Mucosa of descending colon (tissue), 3 donors: Measurements from ENCODE around the gene TSKU. TPM values are rescaled to one million over a fixed set of nuclear protein-coding genes. Genes with fewer than 3 reads are reported as not detected.
"Not testable (repeated sequence)": the region's sequence is repeated elsewhere in the genome, so short reads cannot be mapped to it uniquely, and the experiment has no call there.

Experiments used
- ATAC-seq: fragments of 200-7000 bp; cut with Tn5 transposase; one replicate; pipeline ENCODE4 v1.9.1; 2020; ENCODE audit warnings: mild to moderate bottlenecking, moderate library complexity
- DNase-seq, 3 donors: peaks; one replicate each; pipeline ENCODE4 v3.0.0-alpha.2; 2020
- H3K36me3 ChIP-seq: fragments of 200-600 bp; one replicate; pipeline ENCODE4 v1.8.0; 2021; ENCODE audit warnings: low read depth, mild to moderate bottlenecking
- H3K4me1 ChIP-seq: fragments of 200-600 bp; one replicate; pipeline ENCODE4 v1.8.0; 2021; ENCODE audit warnings: low read depth, mild to moderate bottlenecking
- H3K4me3 ChIP-seq: fragments of 200-600 bp; one replicate; pipeline ENCODE4 v1.8.0; 2021; ENCODE audit warnings: mild to moderate bottlenecking
- H3K9me3 ChIP-seq: fragments of 200-600 bp; one replicate; pipeline ENCODE4 v1.8.0; 2021; ENCODE audit warnings: mild to moderate bottlenecking
- intact Hi-C, 2 donors: fragments of 100-400 bp; cut with DNase I in 1 of 2; cut with micrococcal nuclease in 1 of 2; formaldehyde crosslinking; loops; one replicate each; pipeline versions ENCODE4 v1.11.0 to v1.11.1; 2022; cut with DNase I, micrococcal nuclease
- long read RNA-seq, 2 donors: library from polyadenylated mRNA; unstranded; transcript quantifications; one replicate each; pipeline ENCODE4 v2.0.0, GENCODE V29; 2019 to 2021
- total RNA-seq, 3 donors: library from RNA; stranded (reverse); fragmentation: NEBNext Ultra II Directional in 2 of 3; extraction: Animal tissue kit (Norgen Biotek cat#: 25700) in 2 of 3; gene quantifications; one replicate each; pipeline versions ENCODE4 v1.2.1 to v1.2.4, GENCODE V29; 2021 to 2023
- TF ChIP-seq, protein P1 (sequence below): fragments of 200-600 bp; IDR thresholded peaks from one replicate; pipeline ENCODE4 v1.8.0; 2022; ENCODE audit warnings: antibody characterized with exemption, mild to moderate bottlenecking
- donor health status: DM: no; HTN: no; CAD: no; lungs with moderate emphysema.
- donor health status: DM: no; HTN: no; CAD: no.
- donor health status: DM: no; HTN: yes; CAD: no.

The TSKU gene, protein sequence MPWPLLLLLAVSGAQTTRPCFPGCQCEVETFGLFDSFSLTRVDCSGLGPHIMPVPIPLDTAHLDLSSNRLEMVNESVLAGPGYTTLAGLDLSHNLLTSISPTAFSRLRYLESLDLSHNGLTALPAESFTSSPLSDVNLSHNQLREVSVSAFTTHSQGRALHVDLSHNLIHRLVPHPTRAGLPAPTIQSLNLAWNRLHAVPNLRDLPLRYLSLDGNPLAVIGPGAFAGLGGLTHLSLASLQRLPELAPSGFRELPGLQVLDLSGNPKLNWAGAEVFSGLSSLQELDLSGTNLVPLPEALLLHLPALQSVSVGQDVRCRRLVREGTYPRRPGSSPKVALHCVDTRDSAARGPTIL
- total RNA-seq = 10 to 100 TPM; 21.5 to 42.9 (median 41.8) TPM
- long read RNA-seq, donor 1, transcript TSKU-201 (2 exons, 2,712 nt) = major isoform, 38 of 50 reads
- long read RNA-seq, donor 1, partial matches to known transcripts = 0 of 50 reads
- long read RNA-seq, donor 1, other reads (novel, unspliced or antisense) = 11 of 50 reads
- long read RNA-seq, donor 2, transcript TSKU-201 (2 exons, 2,712 nt) = major isoform, 38 of 42 reads
- long read RNA-seq, donor 2, partial matches to known transcripts = 4 of 42 reads
- long read RNA-seq, donor 2, other reads (novel, unspliced or antisense) = 0 of 42 reads

DNA sequence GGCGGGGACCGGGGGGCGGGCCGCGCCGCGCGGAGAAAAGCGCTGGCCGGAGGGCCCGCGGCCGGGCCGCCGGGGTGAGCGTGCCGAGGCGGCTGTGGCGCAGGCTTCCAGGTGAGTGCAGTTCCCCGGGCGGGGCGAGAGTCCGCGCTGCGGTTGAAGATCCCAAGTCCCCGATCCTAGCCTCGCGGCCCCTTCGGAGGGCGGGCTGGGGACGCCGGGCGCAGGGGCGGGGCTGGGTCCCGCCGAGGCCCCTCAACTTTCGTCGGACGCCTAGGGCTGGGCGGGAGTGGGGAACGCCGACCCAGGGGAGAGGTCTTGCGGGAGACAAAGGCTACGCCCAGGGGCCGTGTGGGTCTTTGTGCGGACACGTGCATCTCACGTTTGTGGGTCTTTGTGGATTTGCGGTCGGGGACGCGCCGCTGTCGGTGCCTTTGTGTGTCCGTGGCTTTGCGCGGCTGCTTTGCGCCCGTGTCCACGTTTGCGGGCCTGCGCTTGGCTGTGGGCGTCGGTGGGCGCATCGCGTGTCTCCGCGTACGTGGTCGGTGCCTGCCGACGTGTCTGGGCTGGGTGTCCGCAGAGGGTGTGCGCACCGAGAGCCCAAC, at the start of gene TSKU:
Gene TSKU, plus strand, starts transcription at position 63 of the 602 bp plus-strand sequence. CDS start 12,261 bp downstream, outside the sequence.
- peak in 2 of 3 donors; percentile 46 to 68 for DNase-seq
- intact Hi-C loops = no loop called here
- ATAC-seq = peak; percentile 21

DNA sequence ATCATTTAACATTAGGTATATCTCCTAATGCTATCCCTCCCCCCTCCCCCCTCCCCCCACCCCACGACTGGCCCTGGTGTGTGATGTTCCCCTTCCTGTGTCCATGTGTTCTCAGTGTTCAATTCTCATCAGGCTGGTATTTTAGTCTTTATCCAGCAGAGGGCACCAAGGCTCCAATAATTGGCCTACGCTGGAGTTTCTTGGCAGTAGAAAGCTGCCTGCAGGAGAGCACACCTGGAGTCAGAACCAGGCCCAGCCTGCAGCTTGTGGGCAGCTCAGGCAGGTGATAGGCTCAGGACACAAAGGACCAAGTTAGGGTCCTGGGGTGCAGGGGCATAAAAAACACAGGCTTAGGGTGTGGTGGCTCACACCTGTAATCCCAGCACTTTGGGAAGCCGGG, 49.2 kb upstream of the TSKU start:
- intact Hi-C loops = loop anchor here (5.0 to 10.0 kb wide), 2 partner anchors 63 to 181 kb away; no protein-coding TSS in a partner anchor
- not testable (repeated sequence) for H3K36me3 ChIP-seq, H3K4me1 ChIP-seq, H3K4me3 ChIP-seq, H3K9me3 ChIP-seq
- ATAC-seq (peak; percentile 93), DNase-seq (peak in 2 of 3 donors; percentile 44 to 47)

More for the DNA sequence above, at the start of gene TSKU:
- Histone ChIP-seq H3K36me3 (no peaks in the 10 kb centered on the region), H3K4me1 (peaks cover 25% of the 10 kb centered on the region), H3K4me3 (peak within 1 kb of the TSS; percentile 51), H3K9me3 (no peaks in the 10 kb centered on the region)
- TF ChIP-seq, protein P1, sequence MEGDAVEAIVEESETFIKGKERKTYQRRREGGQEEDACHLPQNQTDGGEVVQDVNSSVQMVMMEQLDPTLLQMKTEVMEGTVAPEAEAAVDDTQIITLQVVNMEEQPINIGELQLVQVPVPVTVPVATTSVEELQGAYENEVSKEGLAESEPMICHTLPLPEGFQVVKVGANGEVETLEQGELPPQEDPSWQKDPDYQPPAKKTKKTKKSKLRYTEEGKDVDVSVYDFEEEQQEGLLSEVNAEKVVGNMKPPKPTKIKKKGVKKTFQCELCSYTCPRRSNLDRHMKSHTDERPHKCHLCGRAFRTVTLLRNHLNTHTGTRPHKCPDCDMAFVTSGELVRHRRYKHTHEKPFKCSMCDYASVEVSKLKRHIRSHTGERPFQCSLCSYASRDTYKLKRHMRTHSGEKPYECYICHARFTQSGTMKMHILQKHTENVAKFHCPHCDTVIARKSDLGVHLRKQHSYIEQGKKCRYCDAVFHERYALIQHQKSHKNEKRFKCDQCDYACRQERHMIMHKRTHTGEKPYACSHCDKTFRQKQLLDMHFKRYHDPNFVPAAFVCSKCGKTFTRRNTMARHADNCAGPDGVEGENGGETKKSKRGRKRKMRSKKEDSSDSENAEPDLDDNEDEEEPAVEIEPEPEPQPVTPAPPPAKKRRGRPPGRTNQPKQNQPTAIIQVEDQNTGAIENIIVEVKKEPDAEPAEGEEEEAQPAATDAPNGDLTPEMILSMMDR = no peak

DNA sequence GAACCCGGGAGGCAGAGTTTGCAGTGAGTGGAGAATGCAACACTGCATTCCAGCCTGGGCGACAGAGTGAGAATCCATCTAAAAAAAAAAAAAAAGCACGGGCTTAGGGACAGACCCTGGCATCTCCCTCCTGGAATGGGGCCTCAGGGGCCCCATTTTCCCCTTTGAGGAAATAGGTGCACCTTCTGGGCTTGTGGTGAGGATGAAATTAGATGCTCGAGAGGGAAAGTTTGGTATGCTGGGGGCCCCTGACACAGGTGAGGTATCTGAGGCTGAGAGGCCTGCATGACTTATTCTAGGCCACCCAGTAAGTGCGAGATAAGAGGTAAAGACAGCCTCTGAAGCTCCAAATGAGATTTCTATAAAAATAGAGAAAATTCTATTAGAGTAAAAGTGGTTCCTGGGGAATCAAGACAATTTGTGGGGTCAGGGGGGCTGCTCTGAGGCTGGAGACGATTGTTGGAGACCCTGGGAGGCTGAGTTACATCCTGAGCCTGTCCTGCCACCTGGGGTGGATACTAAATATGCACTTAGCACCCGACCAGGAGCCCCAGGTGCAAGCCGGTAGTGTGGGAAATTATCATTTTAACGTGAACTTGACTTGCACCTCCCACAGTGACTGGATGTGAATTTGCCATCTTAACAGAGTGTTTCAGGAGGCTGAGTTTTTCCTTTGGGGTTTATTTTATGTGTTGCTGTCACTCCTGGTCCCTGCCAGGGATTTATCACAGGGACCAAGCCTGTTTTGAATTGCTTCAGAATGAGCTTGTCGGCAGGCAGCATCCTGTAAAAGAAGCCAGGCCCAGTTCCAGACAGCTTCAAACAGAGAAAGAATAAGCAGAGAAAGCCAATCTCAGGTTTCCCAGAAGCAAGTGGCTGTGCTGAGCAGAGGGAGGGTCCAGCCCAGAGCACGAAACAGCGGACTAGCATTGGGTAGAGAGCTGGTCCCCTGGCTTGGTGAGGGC, 48.4 kb upstream of the TSKU start:
- no peaks in the 10 kb centered on the region for H3K9me3 ChIP-seq
- H3K36me3 ChIP-seq = no peaks in the 10 kb centered on the region
- TF ChIP-seq, protein P1 = no peak
- no peaks in the 10 kb centered on the region for H3K4me1 ChIP-seq
- no peak for ATAC-seq
- no peak overlapping the region for H3K4me3 ChIP-seq
- intact Hi-C loops = loop anchor here (5.0 to 10.0 kb wide), 2 partner anchors 63 to 180 kb away; no protein-coding TSS in a partner anchor
- DNase-seq = no peak

DNA sequence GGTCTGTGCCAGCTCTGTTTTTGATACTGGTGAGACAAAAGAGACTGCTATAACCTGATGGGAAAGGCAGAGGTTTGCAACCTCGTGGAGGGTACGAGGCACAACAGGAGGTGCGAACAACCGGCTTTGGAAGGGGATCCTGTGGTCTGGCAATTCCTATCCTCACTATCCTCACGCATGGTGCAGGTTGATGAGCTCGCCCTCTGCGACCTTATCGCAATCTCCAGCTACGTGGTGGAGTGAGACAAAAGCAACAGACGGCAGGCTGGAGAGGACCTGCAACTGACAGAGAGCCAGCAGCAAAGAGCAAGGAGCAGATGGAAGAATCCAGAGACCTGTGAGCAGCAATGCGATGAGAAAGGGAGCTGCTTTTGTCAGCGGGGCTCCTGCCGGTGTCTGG, 47.3 kb upstream of the TSKU start:
- Histone ChIP-seq H3K4me3 (no peak overlapping the region), H3K4me1 (no peaks in the 10 kb centered on the region), H3K9me3 (no peaks in the 10 kb centered on the region), H3K36me3 (no peaks in the 10 kb centered on the region)
- DNase-seq = no peak
- intact Hi-C loops = loop anchor here in 1 of 2 donors (10.0 kb wide), 1 partner anchor 179 kb away; no protein-coding TSS in a partner anchor
- TF ChIP-seq, protein P1 = no peak
- no peak for ATAC-seq

DNA sequence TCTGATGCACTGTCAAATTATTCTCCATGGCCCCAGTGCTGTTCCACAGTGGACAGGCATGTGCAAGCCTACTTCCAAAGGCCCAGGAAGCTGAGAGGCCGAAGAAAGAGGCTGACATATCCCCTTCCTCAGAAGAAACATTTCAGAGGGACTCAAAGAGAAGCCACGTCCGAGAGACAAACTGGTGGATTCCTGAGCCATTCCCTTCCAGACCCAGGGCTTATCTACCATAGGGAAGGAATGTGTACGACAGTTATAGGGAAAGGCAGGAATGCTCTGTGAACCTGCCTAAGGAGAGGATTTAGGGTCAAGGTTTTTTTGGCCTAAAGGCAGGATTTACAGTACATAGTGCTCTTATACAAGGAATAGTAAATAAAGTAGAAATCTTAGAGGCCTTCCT, 46.9 kb upstream of the TSKU start:
- intact Hi-C loops = loop anchor here in 1 of 2 donors (10.0 kb wide), 1 partner anchor 179 kb away; no protein-coding TSS in a partner anchor
- TF ChIP-seq, protein P1 = no peak
- DNase-seq (no peak), ATAC-seq (no peak)
- H3K36me3 ChIP-seq = no peaks in the 10 kb centered on the region
- no peaks in the 10 kb centered on the region for H3K4me1 ChIP-seq
- H3K4me3 ChIP-seq = no peak overlapping the region
- no peaks in the 10 kb centered on the region for H3K9me3 ChIP-seq
